Gastrocnemius medialis (tissue), 4 donors: ENCODE data around the gene MAP3K7. TPM values are rescaled to one million over a fixed set of nuclear protein-coding genes. Genes with fewer than 3 reads are reported as not detected.

Experiments used
- ATAC-seq, 2 donors: fragments of 150-250 bp; one replicate each; pipeline ENCODE4 v1.9.1; 2016
- DNase-seq, 2 donors: peaks; one replicate each; pipeline ENCODE4 v3.0.0-alpha.2; 2019
- H3K27ac ChIP-seq, 4 donors: fragments of 200-600 bp; sonication (generic); 1 replicate in 1 of 4; 2 replicates in 3 of 4; pipeline ENCODE4 v1.5.1; 2016 to 2018; ENCODE audit warnings: mild to moderate bottlenecking in 2 of 4, moderate library complexity in 1 of 4
- H3K27me3 ChIP-seq, 3 donors: fragments of 200-600 bp; sonication (generic) in 2 of 3; 1 replicate in 1 of 3; 2 replicates in 2 of 3; pipeline versions ENCODE4 v1.5.1 to v1.6.0; 2016 to 2019; ENCODE audit warnings: mild to moderate bottlenecking in 1 of 3, moderate library complexity in 1 of 3
- H3K36me3 ChIP-seq, 2 donors: fragments of 200-600 bp; sonication (generic) in 1 of 2; one replicate each; pipeline ENCODE4 v1.5.1; 2017 to 2018
- H3K4me1 ChIP-seq, 2 donors: fragments of 200-600 bp; sonication (generic) in 1 of 2; one replicate each; pipeline ENCODE4 v1.5.1; 2016 to 2017; ENCODE audit warnings: mild to moderate bottlenecking in 2 of 2
- H3K4me3 ChIP-seq, 4 donors: fragments of 200-600 bp; sonication (generic) in 3 of 4; 1 replicate in 1 of 4; 2 replicates in 3 of 4; pipeline ENCODE4 v1.5.1; 2016 to 2019; ENCODE audit warnings: mild to moderate bottlenecking in 2 of 4
- H3K9me3 ChIP-seq, 3 donors: fragments of 200-600 bp; sonication (generic) in 2 of 3; 1 replicate in 1 of 3; 2 replicates in 2 of 3; pipeline ENCODE4 v1.5.1; 2016 to 2019
- CTCF ChIP-seq, 5 experiments: fragments of 450-650 bp in 3 of 5; fragments of 200-600 bp in 2 of 5; sonication (generic) in 2 of 5; IDR thresholded peaks in 4 of 5; conservative IDR thresholded peaks in 1 of 5; 1 replicate in 4 of 5; 2 replicates in 1 of 5; pipeline ENCODE4 v1.5.1; 2016 to 2019; ENCODE audit warnings: antibody characterized with exemption in 5 of 5, mild to moderate bottlenecking in 3 of 5, moderate library complexity in 3 of 5
- POLR2A ChIP-seq, 2 donors: fragments of 450-650 bp; IDR thresholded peaks; one replicate each; pipeline ENCODE4 v1.6.1; 2017; ENCODE audit warnings: antibody characterized with exemption in 2 of 2, mild to moderate bottlenecking in 2 of 2, moderate library complexity in 2 of 2
- in situ Hi-C, 4 donors: fragments of 200-750 bp; cut with MboI; loops; one replicate each; pipeline versions ENCODE4 v1.15.0 to v1.8.0; 2017; ENCODE audit warnings: low sequenced_read_pairs in 4 of 4
- intact Hi-C: fragments of 100-400 bp; cut with DNase I; formaldehyde crosslinking; loops from one replicate; pipeline ENCODE4 v1.15.1; 2023; ENCODE audit warnings: low total_unique reads
- total RNA-seq, 4 donors: library from RNA; depleted of rRNA; stranded (reverse); fragments of >200 nt; gene quantifications; one replicate each; pipeline versions ENCODE4 v1.1.0 to v1.2.3, GENCODE V29; 2016

MAP3K7 gene
- total RNA-seq, 4 donors from 2014 or later = 16.6 to 27.2 (median 18.9) TPM

GRCh38 chr6:90488816-90489215 is 98.1 kb downstream of the MAP3K7 start:
- H3K4me1 ChIP-seq = no peaks in the 10 kb centered on the region
- no peak overlapping the region for H3K27ac ChIP-seq
- H3K4me3 ChIP-seq = no peak overlapping the region
- H3K27me3 ChIP-seq = peaks cover 0 to 5% (median 0%) of the 10 kb centered on the region in 3 donors
- ATAC-seq (no peak), DNase-seq (no peak)
- intact Hi-C loops (no loop called here), in situ Hi-C loops (loop anchor here in 1 of 4 donors (10.0 kb wide), 1 partner anchor 514 kb away; no protein-coding TSS in a partner anchor)
- no peaks in the 10 kb centered on the region for H3K36me3 ChIP-seq
- TF ChIP-seq CTCF (IDR thresholded peaks at IDR 0.05 in 4 of 5, conservative IDR thresholded peaks at IDR 0.05 in 1 of 5) (no peak), POLR2A (IDR thresholded peaks at IDR 0.05) (no peak)
- no peaks in the 10 kb centered on the region for H3K9me3 ChIP-seq

- ATAC-seq = no peak
- Histone ChIP-seq H3K27me3 (no peaks in the 10 kb centered on the region), H3K4me1 (no peaks in the 10 kb centered on the region), H3K9me3 (no peaks in the 10 kb centered on the region), H3K36me3 (no peaks in the 10 kb centered on the region), H3K4me3 (no peak overlapping the region), H3K27ac (no peak overlapping the region)
- intact Hi-C loops (no loop called here), in situ Hi-C loops (loop anchor here in 1 of 4 donors (10.0 kb wide), 1 partner anchor 511 kb away; no protein-coding TSS in a partner anchor)
- no peak for DNase-seq
- no peak for TF ChIP-seq POLR2A (IDR thresholded peaks at IDR 0.05)
- no peak for TF ChIP-seq CTCF (IDR thresholded peaks at IDR 0.05 in 4 of 5, conservative IDR thresholded peaks at IDR 0.05 in 1 of 5)
Observed at GRCh38 chr6:90485635-90486277, 101.1 kb downstream of the MAP3K7 start.

GRCh38 chr6:90484903-90485302 is 102.0 kb downstream of the MAP3K7 start:
- Histone ChIP-seq H3K4me1 (no peaks in the 10 kb centered on the region), H3K4me3 (no peak overlapping the region), H3K9me3 (no peaks in the 10 kb centered on the region), H3K36me3 (no peaks in the 10 kb centered on the region), H3K27me3 (no peaks in the 10 kb centered on the region), H3K27ac (no peak overlapping the region)
- intact Hi-C loops (no loop called here), in situ Hi-C loops (loop anchor here in 3 of 4 donors (5.0 to 10.0 kb wide), 4 partner anchors 88 to 548 kb away; no protein-coding TSS in a partner anchor)
- ATAC-seq (no peak), DNase-seq (no peak)
- TF ChIP-seq CTCF (IDR thresholded peaks at IDR 0.05 in 4 of 5, conservative IDR thresholded peaks at IDR 0.05 in 1 of 5) = no peak
- no peak for TF ChIP-seq POLR2A (IDR thresholded peaks at IDR 0.05)

GRCh38 chr6:90484385-90484784 is 102.5 kb downstream of the MAP3K7 start:
- Histone ChIP-seq H3K36me3 (no peaks in the 10 kb centered on the region), H3K4me3 (no peak overlapping the region), H3K4me1 (no peaks in the 10 kb centered on the region), H3K9me3 (no peaks in the 10 kb centered on the region), H3K27ac (no peak overlapping the region), H3K27me3 (no peaks in the 10 kb centered on the region)
- DNase-seq = no peak
- TF ChIP-seq POLR2A (IDR thresholded peaks at IDR 0.05) (no peak), CTCF (IDR thresholded peaks at IDR 0.05 in 4 of 5, conservative IDR thresholded peaks at IDR 0.05 in 1 of 5) (no peak)
- ATAC-seq = no peak
- in situ Hi-C loops (loop anchor here in 3 of 4 donors (5.0 to 10.0 kb wide), 4 partner anchors 87 to 547 kb away; no protein-coding TSS in a partner anchor), intact Hi-C loops (no loop called here)
